H1 (cell line): ENCODE measurements around the gene MCFD2. TPM values are rescaled to one million over a fixed set of nuclear protein-coding genes. Genes with fewer than 3 reads are reported as not detected.

ENCODE experiments used
- CTCF ChIA-PET: fragments of 300-600 bp; sonication (Branson Sonifier 250); formaldehyde crosslinking; loops from one replicate; lab custom pipeline; 2021; ENCODE audit not compliant: partially characterized antibody; lab: Charles Lee
- POLR2A ChIA-PET: fragments of 300-600 bp; sonication (Branson Sonifier 250); formaldehyde crosslinking; loops from one replicate; lab custom pipeline; 2021; ENCODE audit warnings: inconsistent platforms; ENCODE audit not compliant: partially characterized antibody; lab: Charles Lee
- DNase-seq, 2 experiments: peaks; one replicate each; pipeline versions ENCODE4 v3.0.0 to v3.0.0-alpha.2; 2010 to 2022; ENCODE audit warnings: low spot score in 2 of 2, low read depth in 1 of 2, mixed read lengths in 1 of 2
- FAIRE-seq: peaks from 2 replicates; lab custom pipeline; 2011; peaks lifted over from hg19 to GRCh38; lab: Jason Lieb, UNC
- H2AFZ ChIP-seq: 2 replicates; pipeline ENCODE4 v1.8.1; 2012; ENCODE audit warnings: low read length, inconsistent platforms
- H2AK5ac ChIP-seq: 2 replicates; pipeline ENCODE4 v1.6.1; 2013; ENCODE audit warnings: low read depth, low read length
- H2BK120ac ChIP-seq: replicated peaks from 2 replicates; pipeline ENCODE3; 2013; ENCODE audit warnings: low read depth, low read length, inconsistent platforms
- H2BK12ac ChIP-seq: 2 replicates; pipeline ENCODE4 v1.6.1; 2013; ENCODE audit warnings: low read depth, low read length
- H2BK15ac ChIP-seq: 2 replicates; pipeline ENCODE4 v1.6.1; 2013; ENCODE audit warnings: low read length
- H2BK20ac ChIP-seq: 2 replicates; pipeline ENCODE4 v1.6.1; 2013; ENCODE audit warnings: low read length
- H2BK5ac ChIP-seq: 2 replicates; pipeline ENCODE4 v1.6.1; 2013; ENCODE audit warnings: low read depth, low read length
- H3K14ac ChIP-seq: 2 replicates; pipeline ENCODE4 v1.6.1; 2013; ENCODE audit warnings: inconsistent platforms; ENCODE audit not compliant: insufficient read length
- H3K18ac ChIP-seq: 2 replicates; pipeline ENCODE4 v1.6.1; 2013; ENCODE audit warnings: low read length; ENCODE audit errors: extremely low read depth
- H3K23ac ChIP-seq: 2 replicates; pipeline ENCODE4 v1.6.1; 2013; ENCODE audit warnings: inconsistent platforms; ENCODE audit not compliant: insufficient read length
- H3K23me2 ChIP-seq: 2 replicates; pipeline ENCODE4 v1.6.1; 2013; ENCODE audit warnings: low read depth, low read length
- H3K27ac ChIP-seq: 2 replicates; pipeline ENCODE4 v1.6.1; 2011; ENCODE audit warnings: low read depth, low read length, inconsistent platforms
- H3K27me3 ChIP-seq, 4 experiments: replicated peaks in 1 of 4; 1 replicate in 1 of 4; 2 replicates in 3 of 4; pipeline versions ENCODE4 v1.6.1 to v1.8.1; 2011 to 2013; ENCODE audit warnings: low read length in 3 of 4, mild to moderate bottlenecking in 3 of 4, inconsistent platforms in 2 of 4, mixed read lengths in 2 of 4, moderate library complexity in 1 of 4; ENCODE audit not compliant: control insufficient read depth in 3 of 4, insufficient read depth in 3 of 4; ENCODE audit errors: extremely low read depth in 1 of 4
- H3K36me3 ChIP-seq, 4 experiments: 2 replicates each; pipeline versions ENCODE4 v1.6.1 to v1.8.1; 2011 to 2013; ENCODE audit warnings: mild to moderate bottlenecking in 4 of 4, low read length in 3 of 4, moderate library complexity in 2 of 4, control low read depth in 1 of 4, inconsistent platforms in 1 of 4; ENCODE audit not compliant: insufficient read depth in 4 of 4, control insufficient read depth in 2 of 4
- H3K4ac ChIP-seq: replicated peaks from 2 replicates; pipeline ENCODE3; 2013; ENCODE audit warnings: low read length, low read depth, mixed read lengths, inconsistent platforms; ENCODE audit not compliant: insufficient read length
- H3K4me1 ChIP-seq, 4 experiments: replicated peaks in 1 of 4; 1 replicate in 1 of 4; 2 replicates in 3 of 4; pipeline versions ENCODE4 v1.6.1 to v1.8.1; 2011 to 2013; ENCODE audit warnings: low read length in 3 of 4, inconsistent platforms in 2 of 4, mixed read lengths in 1 of 4; ENCODE audit not compliant: insufficient read depth in 4 of 4, control insufficient read depth in 3 of 4
- H3K4me2 ChIP-seq, 2 experiments: 2 replicates each; pipeline versions ENCODE4 v1.6.1 to v1.8.1; 2011 to 2013; ENCODE audit warnings: low read depth in 2 of 2, low read length in 2 of 2, control low read depth in 1 of 2, inconsistent platforms in 1 of 2, mild to moderate bottlenecking in 1 of 2; ENCODE audit not compliant: insufficient read depth in 1 of 2
- H3K4me3 ChIP-seq, 4 experiments: fragments of 200-600, 300-600 bp in 1 of 4; sonication (generic), shearing (Covaris generic), sonication (Bioruptor Twin) in 1 of 4; 2 replicates each; pipeline versions ENCODE4 v1.5.1 to v1.8.1; 2011 to 2016; ENCODE audit warnings: low read length in 4 of 4, low read depth in 3 of 4, control low read depth in 2 of 4, inconsistent platforms in 2 of 4, mild to moderate bottlenecking in 2 of 4, mixed read lengths in 1 of 4, moderate library complexity in 1 of 4; ENCODE audit not compliant: insufficient read depth in 2 of 4; ENCODE audit errors: extremely low read depth in 1 of 4
- H3K56ac ChIP-seq: replicated peaks from 2 replicates; pipeline ENCODE3; 2013; ENCODE audit warnings: low read depth, mild to moderate bottlenecking, mixed read lengths, low read length, inconsistent platforms; ENCODE audit not compliant: insufficient read length
- H3K79me1 ChIP-seq: 2 replicates; pipeline ENCODE4 v1.6.1; 2013; ENCODE audit warnings: low read depth, low read length, control low read depth
- H3K79me2 ChIP-seq, 2 experiments: 2 replicates each; pipeline versions ENCODE4 v1.6.1 to v1.8.1; 2012 to 2013; ENCODE audit warnings: low read length in 2 of 2, mild to moderate bottlenecking in 2 of 2, inconsistent platforms in 1 of 2; ENCODE audit not compliant: insufficient read depth in 2 of 2, control insufficient read depth in 1 of 2
- H3K9ac ChIP-seq, 4 experiments: replicated peaks in 1 of 4; 1 replicate in 1 of 4; 2 replicates in 3 of 4; pipeline versions ENCODE4 v1.6.1 to v1.8.1; 2011 to 2013; ENCODE audit warnings: low read depth in 3 of 4, low read length in 3 of 4, control low read depth in 2 of 4, mild to moderate bottlenecking in 2 of 4, moderate library complexity in 2 of 4, inconsistent platforms in 1 of 4; ENCODE audit errors: extremely low read depth in 1 of 4
- H3K9me3 ChIP-seq, 2 experiments: 2 replicates each; pipeline versions ENCODE4 v1.6.1 to v1.8.1; 2012 to 2013; ENCODE audit warnings: mild to moderate bottlenecking in 2 of 2, moderate library complexity in 2 of 2, control low read depth in 1 of 2, inconsistent platforms in 1 of 2, low read depth in 1 of 2, low read length in 1 of 2, mixed read lengths in 1 of 2; ENCODE audit not compliant: insufficient read depth in 2 of 2
- H4K20me1 ChIP-seq, 2 experiments: replicated peaks in 1 of 2; 2 replicates each; pipeline versions ENCODE3 to v1.8.1; 2011 to 2013; ENCODE audit warnings: inconsistent platforms in 2 of 2, low read length in 2 of 2, mild to moderate bottlenecking in 1 of 2; ENCODE audit not compliant: insufficient read depth in 2 of 2, control insufficient read depth in 1 of 2
- H4K5ac ChIP-seq: 2 replicates; pipeline ENCODE4 v1.6.1; 2013; ENCODE audit warnings: low read length, low read depth, mixed read lengths, inconsistent platforms; ENCODE audit not compliant: insufficient read length
- H4K8ac ChIP-seq: 2 replicates; pipeline ENCODE4 v1.8.0; 2013; ENCODE audit warnings: mild to moderate bottlenecking, moderate library complexity, low read length, inconsistent platforms; ENCODE audit not compliant: insufficient read depth; ENCODE audit errors: extremely low read depth
- H4K91ac ChIP-seq: replicated peaks from 2 replicates; pipeline ENCODE3; 2013; ENCODE audit warnings: low read length, mixed read lengths, inconsistent platforms; ENCODE audit not compliant: insufficient read length
- BCL11A ChIP-seq, 2 experiments: IDR thresholded peaks; one replicate each; pipeline ENCODE4 v1.6.1; 2011; ENCODE audit warnings: low read depth in 2 of 2, low read length in 2 of 2, mild to moderate bottlenecking in 2 of 2
- NANOG ChIP-seq: IDR thresholded peaks from 2 replicates; pipeline ENCODE4 v1.6.1; 2011; ENCODE audit warnings: low read length, low read depth, mild to moderate bottlenecking, inconsistent platforms; ENCODE audit not compliant: insufficient read depth, poor library complexity, severe bottlenecking
- SP2 ChIP-seq: IDR thresholded peaks from 2 replicates; pipeline ENCODE4 v1.6.1; 2012; ENCODE audit warnings: mild to moderate bottlenecking, low read length, inconsistent platforms
- TCF12 ChIP-seq: IDR thresholded peaks from 2 replicates; pipeline ENCODE4 v1.6.1; 2011; ENCODE audit warnings: low read depth, mild to moderate bottlenecking, low read length
- WGBS, 2 experiments: shearing (Covaris generic) in 1 of 2; methylation state at CpG; one replicate each; pipeline versions ENCODE4 v1.1.6 to v1.1.7; 2013 to 2015; ENCODE audit warnings: low lambda C conversion rate in 2 of 2, mixed read lengths in 2 of 2, inconsistent platforms in 1 of 2, low coverage in 1 of 2, missing lambda C conversion rate in 1 of 2; ENCODE audit not compliant: insufficient replicate concordance in 2 of 2, insufficient coverage in 1 of 2, insufficient read length in 1 of 2; ENCODE audit errors: extremely low coverage in 1 of 2, missing lambda C conversion rate in 1 of 2; 5-methylcytosine and 5-hydroxymethylcytosine counted together
- polyA plus RNA-seq, 7 experiments: library from polyadenylated mRNA; depleted of rRNA in 3 of 7; stranded (reverse) in 5 of 7; unstranded in 2 of 7; fragments of >200 nt in 5 of 7; fragments of 200-250 nt in 2 of 7; gene quantifications; 1 replicate in 5 of 7; 2 replicates in 1 of 7; 4 replicates in 1 of 7; pipeline versions ENCODE4 v1.2.1 to v1.2.3, GENCODE V29; 2011 to 2013; ENCODE audit warnings: missing spikeins in 2 of 7, mixed read lengths in 2 of 7
- total RNA-seq: library from RNA; stranded (reverse); fragmentation: NEBNext Ultra II Directional; extraction: Animal tissue kit (Norgen Biotek cat#: 25700); gene quantifications from 2 replicates; pipeline ENCODE4 v1.2.1, GENCODE V29; 2021

MCFD2 gene
- total and polyA plus RNA-seq, 2 of the 8 experiments (the other 6 are each of a cell fraction or from before 2014, with no cell fraction given) = 35.2 to 76.2 TPM

- DNase-seq = no peak
- Histone ChIP-seq H2AFZ (no peak overlapping the region), H3K23me2 (peaks cover 4% of the 10 kb centered on the region; the same call in 1 of the 2 replicates), H3K56ac (no peak overlapping the region), H4K91ac (no peak overlapping the region), H3K4me2 (no peak overlapping the region), H3K79me2 (peaks cover 8 to 38% of the 10 kb centered on the region in 2 experiments), H3K79me1 (peaks cover 14% of the 10 kb centered on the region), H3K36me3 (peaks cover 6 to 40% (median 33%) of the 10 kb centered on the region in 4 experiments), H2BK120ac (no peak overlapping the region), H3K9ac (no peak overlapping the region), H2BK15ac (no peak overlapping the region), H3K4me3 (no peak overlapping the region), H3K4me1 (peaks cover 0 to 7% (median 1%) of the 10 kb centered on the region in 4 experiments; a peak in 4 of 7 replicates), H2BK20ac (no peak overlapping the region), H4K8ac (no peak overlapping the region), H3K27me3 (no peaks in the 10 kb centered on the region), H2AK5ac (no peak overlapping the region), H3K14ac (no peak overlapping the region), H3K27ac (0 out of 2 replicates have a peak overlapping the region, but pooled peaks have one; percentile 40), H2BK5ac (no peak overlapping the region; the same call in 1 of the 2 replicates), H2BK12ac (no peak overlapping the region), H3K18ac (no peak overlapping the region), H4K5ac (no peak overlapping the region), H3K23ac (no peak overlapping the region), H3K4ac (no peak overlapping the region), H3K9me3 (no peaks in the 10 kb centered on the region), H4K20me1 (peaks cover 5 to 11% of the 10 kb centered on the region in 2 experiments)
- ChIA-PET CTCF (interaction anchor here (0.6 to 2.7 kb wide), 6 partner anchors 8 to 425 kb away, joined by 3 to 5 read pairs (median 4); no protein-coding TSS in a partner anchor), POLR2A (no interaction called here)
- TF ChIP-seq BCL11A (IDR thresholded peaks at IDR 0.05; ENCODE audit: low read depth in 2 of 2, low read length in 2 of 2) (no peak), NANOG (no peak), TCF12 (no peak), SP2 (no peak)
- WGBS, 2 experiments = 86% methylated on average over 6 of the region's 6 CpGs; no CpG with 5 or more reads in 1 of the 2 experiments
- FAIRE-seq = no peak
Observed at GRCh38 chr2:46909771-46910419, 5.7 kb downstream of the MCFD2 start.
